ENCODE measurements around the gene IFT88.

GRCh38 chr13:20579191-20579590 is 12.2 kb downstream of the IFT88 start:
- TF ChIP-seq, protein P1, sequence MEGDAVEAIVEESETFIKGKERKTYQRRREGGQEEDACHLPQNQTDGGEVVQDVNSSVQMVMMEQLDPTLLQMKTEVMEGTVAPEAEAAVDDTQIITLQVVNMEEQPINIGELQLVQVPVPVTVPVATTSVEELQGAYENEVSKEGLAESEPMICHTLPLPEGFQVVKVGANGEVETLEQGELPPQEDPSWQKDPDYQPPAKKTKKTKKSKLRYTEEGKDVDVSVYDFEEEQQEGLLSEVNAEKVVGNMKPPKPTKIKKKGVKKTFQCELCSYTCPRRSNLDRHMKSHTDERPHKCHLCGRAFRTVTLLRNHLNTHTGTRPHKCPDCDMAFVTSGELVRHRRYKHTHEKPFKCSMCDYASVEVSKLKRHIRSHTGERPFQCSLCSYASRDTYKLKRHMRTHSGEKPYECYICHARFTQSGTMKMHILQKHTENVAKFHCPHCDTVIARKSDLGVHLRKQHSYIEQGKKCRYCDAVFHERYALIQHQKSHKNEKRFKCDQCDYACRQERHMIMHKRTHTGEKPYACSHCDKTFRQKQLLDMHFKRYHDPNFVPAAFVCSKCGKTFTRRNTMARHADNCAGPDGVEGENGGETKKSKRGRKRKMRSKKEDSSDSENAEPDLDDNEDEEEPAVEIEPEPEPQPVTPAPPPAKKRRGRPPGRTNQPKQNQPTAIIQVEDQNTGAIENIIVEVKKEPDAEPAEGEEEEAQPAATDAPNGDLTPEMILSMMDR (IDR thresholded peaks at IDR 0.05): no peak
- TF ChIP-seq POLR2A (IDR thresholded peaks at IDR 0.05): no peak

All from uterus (tissue), 2 donors.